Non-pigmented ciliary epithelial cell (primary cell): ENCODE results near the gene HCN4.

Experiments used
- DNase-seq: peaks from one replicate; pipeline ENCODE4 v3.0.0-alpha.2; 2010; ENCODE audit warnings: low read depth

HCN4 gene

GRCh38 chr15:73368301-73369136, at the start of gene HCN4:
HCN4 (minus strand) TSS chr15:73368958; CDS start chr15:73368270, 688 bp downstream.
- DNase-seq, result no peak

GRCh38 chr15:73414876-73415275, 46.1 kb upstream of the HCN4 start:
- DNase-seq, result no peak

GRCh38 chr15:73403171-73403570, 34.4 kb upstream of the HCN4 start:
- DNase-seq, result no peak

- DNase-seq, result peak; percentile 22
Measured at GRCh38 chr15:73400222-73400621, 31.5 kb upstream of the HCN4 start.

- DNase-seq, result no peak
Measured at GRCh38 chr15:73398861-73399260, 30.1 kb upstream of the HCN4 start.

GRCh38 chr15:73397461-73397860, 28.7 kb upstream of the HCN4 start:
- no peak for DNase-seq

GRCh38 chr15:73395671-73396070, 26.9 kb upstream of the HCN4 start:
- no peak for DNase-seq

- DNase-seq, result no peak
Measured at GRCh38 chr15:73394782-73395181, 26.0 kb upstream of the HCN4 start.

GRCh38 chr15:73393336-73393735, 24.6 kb upstream of the HCN4 start:
- DNase-seq, result no peak

- no peak for DNase-seq
Measured at GRCh38 chr15:73392025-73392424, 23.3 kb upstream of the HCN4 start.

GRCh38 chr15:73391128-73391872, 22.5 kb upstream of the HCN4 start:
- no peak for DNase-seq

GRCh38 chr15:73389971-73390544, 21.3 kb upstream of the HCN4 start:
- no peak for DNase-seq

GRCh38 chr15:73389539-73389938, 20.8 kb upstream of the HCN4 start:
- no peak for DNase-seq

GRCh38 chr15:73388256-73388781, 19.6 kb upstream of the HCN4 start:
- DNase-seq, result peak; percentile 40

GRCh38 chr15:73387507-73388255, 18.9 kb upstream of the HCN4 start:
- peak; percentile 6 for DNase-seq

GRCh38 chr15:73386886-73387506, 18.2 kb upstream of the HCN4 start:
- no peak for DNase-seq

- DNase-seq, result no peak
Measured at GRCh38 chr15:73386238-73386637, 17.5 kb upstream of the HCN4 start.

- no peak for DNase-seq
Measured at GRCh38 chr15:73385205-73385604, 16.4 kb upstream of the HCN4 start.

- DNase-seq, result no peak
Measured at GRCh38 chr15:73383310-73384189, 14.8 kb upstream of the HCN4 start.

- DNase-seq, result no peak
Measured at GRCh38 chr15:73382115-73382514, 13.4 kb upstream of the HCN4 start.
